GM12873 (cell line): ENCODE results near the gene CD151.

Source experiments
- CTCF ChIP-seq: IDR thresholded peaks from 2 replicates; pipeline ENCODE4 v1.5.1; 2012; ENCODE audit warnings: low read depth, mild to moderate bottlenecking, moderate library complexity, low read length, control low read depth; ENCODE audit not compliant: insufficient read depth; ENCODE audit errors: missing control alignments

CD151 gene

DNA sequence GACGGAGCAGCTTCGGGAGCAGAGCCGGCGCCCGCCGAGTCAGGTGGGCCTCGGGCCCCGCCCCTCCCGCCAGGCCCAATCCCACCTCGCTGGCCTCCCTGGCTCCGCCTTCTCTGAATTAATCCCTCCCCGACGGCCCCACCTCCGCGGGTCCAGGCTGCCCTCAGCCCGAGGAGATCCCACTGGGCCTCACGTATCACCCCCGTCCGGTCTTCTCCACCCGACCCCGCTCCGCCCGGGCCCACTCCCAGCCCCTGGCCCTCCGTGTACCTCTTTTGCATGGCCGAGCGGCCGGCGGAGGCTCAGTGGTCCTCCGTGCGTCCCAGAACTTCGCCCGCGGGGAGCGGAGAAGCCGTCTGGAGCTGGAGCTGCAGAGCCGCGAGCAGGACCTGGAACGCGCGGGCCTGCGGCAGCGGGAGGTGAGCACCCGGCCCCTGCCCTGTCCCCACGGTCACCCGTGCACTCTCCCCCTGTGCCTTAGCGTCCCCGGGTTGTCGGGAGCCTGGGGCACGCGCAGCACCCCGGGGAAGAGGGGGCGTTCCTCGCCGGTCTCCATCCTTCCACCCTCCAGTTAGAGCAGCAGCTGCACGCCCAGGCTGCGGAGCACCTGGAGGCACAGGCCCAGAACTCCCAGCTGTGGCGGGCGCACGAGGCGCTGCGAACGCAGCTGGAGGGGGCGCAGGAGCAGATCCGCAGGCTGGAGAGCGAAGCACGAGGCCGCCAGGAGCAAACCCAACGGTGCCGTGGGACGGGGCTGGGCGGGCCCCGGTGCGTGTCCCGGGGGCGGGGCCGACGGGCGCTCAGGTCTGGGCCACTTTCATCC is 2.2 kb upstream of the CD151 start:
- no peak for TF ChIP-seq CTCF

DNA sequence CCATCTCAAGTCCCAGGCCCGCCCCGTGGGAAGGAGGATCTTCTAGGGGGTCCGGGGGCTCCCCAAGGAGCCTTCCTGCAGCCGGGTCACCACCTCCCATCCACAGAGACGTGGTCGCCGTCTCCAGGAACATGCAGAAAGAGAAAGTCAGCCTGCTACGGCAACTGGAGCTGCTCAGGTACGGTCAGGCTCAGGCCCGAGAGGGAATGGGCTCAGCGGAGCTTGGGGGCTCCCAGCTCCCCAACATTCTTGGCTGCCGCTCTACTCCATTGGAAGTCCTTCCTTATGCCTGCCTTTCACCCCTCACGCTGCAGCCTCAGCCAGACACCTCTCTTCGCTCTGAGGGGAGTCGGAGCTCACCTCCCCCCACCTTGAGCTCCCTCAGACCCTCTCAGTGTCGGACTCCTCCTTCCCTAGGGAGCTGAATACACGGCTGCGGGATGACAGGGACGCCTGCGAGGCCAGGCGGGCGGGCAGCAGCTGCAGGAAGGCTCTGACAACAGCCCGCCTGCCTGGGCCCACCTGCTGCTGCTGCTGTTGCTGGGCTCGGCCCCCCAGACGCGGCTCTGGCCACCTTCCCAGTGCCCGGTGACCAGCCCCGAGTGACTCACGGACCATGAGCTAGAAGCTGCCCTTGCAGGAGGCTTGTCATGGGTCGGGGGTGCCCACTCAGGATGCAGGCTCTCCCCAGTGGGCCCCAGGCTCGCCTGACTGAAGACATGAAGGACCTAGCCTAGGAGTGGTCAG is 1.5 kb upstream of the CD151 start:
- TF ChIP-seq CTCF: no peak

DNA sequence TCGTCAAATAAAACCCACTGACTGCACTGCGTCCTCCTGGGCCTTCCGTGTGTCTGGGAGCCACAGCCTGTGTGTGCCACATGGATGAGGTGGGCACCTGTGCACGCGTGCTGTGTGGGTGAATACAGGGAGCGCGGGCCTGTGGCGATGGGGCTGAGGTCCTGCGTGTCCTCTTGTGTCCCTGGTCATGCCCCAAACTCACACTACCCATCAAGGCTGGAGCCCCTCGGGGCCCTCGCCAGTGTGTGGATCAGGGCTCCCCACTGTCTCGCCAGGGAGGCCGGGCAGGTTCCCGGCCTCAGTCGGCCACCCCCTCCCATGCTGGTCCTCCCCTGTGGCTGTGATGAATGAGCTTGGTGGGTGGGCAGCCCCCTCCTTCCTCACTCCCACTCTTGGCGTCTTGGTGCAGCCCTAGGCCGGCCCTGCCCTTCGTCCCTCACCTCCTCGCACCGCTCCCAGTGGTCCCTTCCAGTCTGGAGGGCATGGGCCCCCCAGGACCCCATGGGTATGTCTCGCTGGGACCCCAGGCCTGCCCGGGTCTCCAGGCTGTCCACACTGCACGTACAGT is 707 bp upstream of the CD151 start:
- TF ChIP-seq CTCF: no peak

- TF ChIP-seq CTCF: no peak
These were observed 501 bp downstream of the CD151 start for GRCh38 chr11:833114-833791.

DNA sequence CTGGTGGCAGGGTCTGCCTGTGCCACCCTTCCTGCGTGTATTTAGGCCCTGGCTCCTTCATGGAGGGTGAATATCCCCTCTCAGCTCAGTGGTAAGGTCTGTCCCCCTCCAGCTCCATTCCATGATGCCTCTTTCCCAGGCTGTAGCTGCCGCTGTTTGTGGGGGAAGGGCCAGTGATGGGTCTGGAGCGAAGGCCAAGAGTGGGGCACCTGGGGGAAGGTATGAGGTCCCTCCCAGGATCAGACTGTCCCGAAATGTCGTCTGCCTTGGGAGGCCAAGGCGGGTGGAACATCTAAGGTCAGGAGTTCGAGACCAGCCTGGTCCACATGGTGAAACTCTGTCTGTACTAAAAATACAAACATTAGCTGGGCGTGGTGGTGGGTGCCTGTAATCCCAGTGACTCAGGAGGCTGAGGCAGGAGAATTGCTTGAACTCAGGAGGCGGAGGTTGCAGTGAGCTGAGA is 1.1 kb downstream of the CD151 start:
- TF ChIP-seq CTCF: no peak

DNA sequence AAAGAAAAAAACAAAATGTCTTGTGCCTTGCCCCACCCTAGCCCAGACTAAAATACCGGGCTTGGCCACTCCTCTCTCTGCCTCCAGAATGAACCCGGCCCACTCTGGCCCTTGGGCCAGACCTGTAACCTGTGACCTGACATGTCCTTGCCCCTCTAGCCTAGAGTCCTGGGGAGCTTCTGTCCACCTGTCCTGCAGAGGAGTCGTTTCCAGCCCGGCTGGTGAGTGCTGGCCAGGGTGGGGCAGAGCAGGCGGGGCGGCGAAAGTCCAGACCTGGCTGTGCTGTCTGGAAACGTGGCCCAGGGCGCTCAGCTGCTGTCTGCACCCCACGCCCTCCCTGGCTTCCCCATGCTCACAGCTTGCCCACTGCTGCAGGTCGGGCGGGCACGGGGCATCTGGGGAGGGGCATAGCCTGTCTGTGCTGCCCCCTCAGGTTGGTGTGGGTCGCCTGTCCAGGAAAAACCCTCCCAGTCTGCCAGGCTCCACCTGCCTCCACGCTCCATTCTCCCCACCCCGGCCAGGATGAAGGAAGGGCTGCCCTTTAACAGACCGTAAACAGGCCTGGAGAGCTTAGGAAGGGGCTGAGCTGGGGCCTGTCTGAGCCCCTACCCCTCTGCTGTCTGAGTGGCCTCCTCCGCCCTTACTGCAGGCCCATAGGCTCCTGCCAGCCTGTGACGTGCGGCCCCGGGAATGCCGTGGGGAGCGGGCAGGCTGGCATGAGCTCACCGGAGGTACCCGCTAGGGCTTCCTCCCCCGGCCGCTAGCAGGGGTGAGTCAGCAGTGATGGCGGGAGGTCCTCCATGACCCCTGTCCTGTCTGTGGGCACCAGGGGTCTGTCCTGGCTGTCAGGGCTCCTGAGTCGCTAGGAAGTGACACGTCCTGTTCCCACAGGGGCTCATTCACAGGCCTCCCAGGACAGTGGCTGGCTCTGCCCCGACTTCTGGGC is 1.9 kb downstream of the CD151 start:
- TF ChIP-seq CTCF: no peak
